ENCODE measurements around the gene CORO6.

DNA sequence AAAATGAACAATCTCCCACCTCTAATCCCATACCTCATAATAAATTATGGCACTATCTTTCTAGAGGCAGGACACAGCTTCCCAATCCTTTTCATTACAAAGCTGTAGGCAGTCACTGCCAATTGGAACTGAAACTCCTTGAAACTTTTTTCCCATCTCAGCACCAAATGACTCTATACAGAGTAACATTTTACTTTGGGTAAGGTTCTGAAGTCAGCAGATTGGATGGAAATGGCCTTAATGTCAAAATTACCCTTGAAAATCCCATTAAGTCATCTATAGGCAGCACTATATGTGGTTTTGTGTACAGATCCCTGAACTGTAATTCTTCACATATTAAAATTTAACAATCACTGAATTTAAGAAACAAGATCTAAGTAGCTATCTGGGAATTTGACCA lies 30.3 kb upstream of the CORO6 start:
- no peak for TF ChIP-seq REST (IDR thresholded peaks at IDR 0.05; ENCODE audit: insufficient read depth in 1 of 2, low read depth in 2 of 2, low read length in 2 of 2)
- TF ChIP-seq POLR2AphosphoS5 (IDR thresholded peaks at IDR 0.05; ENCODE audit: low read depth, low read length), result no peak
- TF ChIP-seq SIN3A (IDR thresholded peaks at IDR 0.05; ENCODE audit: borderline replicate concordance, insufficient read depth, low read length), result no peak
